HuH-7.5 (cell line): Measurements from ENCODE around the gene CDH13.

Source experiments
- DNase-seq: peaks from one replicate; pipeline ENCODE4 v3.0.0; 2011; ENCODE audit warnings: low spot score

Gene CDH13

GRCh38 chr16:83439412-83439811 is 812.6 kb downstream of the CDH13 start:
- DNase-seq, result no peak

GRCh38 chr16:83441517-83441916 is 814.7 kb downstream of the CDH13 start:
- DNase-seq, result no peak

- no peak for DNase-seq
Observed at GRCh38 chr16:83443972-83444371, 817.2 kb downstream of the CDH13 start.

- DNase-seq, result no peak
Observed at GRCh38 chr16:83447560-83447959, 820.8 kb downstream of the CDH13 start.

GRCh38 chr16:83449861-83450260 is 823.1 kb downstream of the CDH13 start:
- no peak for DNase-seq

- no peak for DNase-seq
Observed at GRCh38 chr16:83453977-83454376, 827.2 kb downstream of the CDH13 start.

GRCh38 chr16:83455716-83456115 is 828.9 kb downstream of the CDH13 start:
- no peak for DNase-seq

- DNase-seq, result no peak
Observed at GRCh38 chr16:83456934-83457333, 830.2 kb downstream of the CDH13 start.

GRCh38 chr16:83458612-83459011 is 831.8 kb downstream of the CDH13 start:
- no peak for DNase-seq

GRCh38 chr16:83464991-83465390 is 838.2 kb downstream of the CDH13 start:
- no peak for DNase-seq

- no peak for DNase-seq
Observed at GRCh38 chr16:83470416-83470815, 843.6 kb downstream of the CDH13 start.

GRCh38 chr16:83472776-83473501 is 846.2 kb downstream of the CDH13 start:
- no peak for DNase-seq

- no peak for DNase-seq
Observed at GRCh38 chr16:83473926-83474650, 847.3 kb downstream of the CDH13 start.

GRCh38 chr16:83475108-83475507 is 848.3 kb downstream of the CDH13 start:
- no peak for DNase-seq

- no peak for DNase-seq
Observed at GRCh38 chr16:83481589-83481988, 854.8 kb downstream of the CDH13 start.

GRCh38 chr16:83482545-83483162 is 855.9 kb downstream of the CDH13 start:
- no peak for DNase-seq

- no peak for DNase-seq
Observed at GRCh38 chr16:83490073-83490472, 863.3 kb downstream of the CDH13 start.

GRCh38 chr16:83494459-83494858 is 867.7 kb downstream of the CDH13 start:
- DNase-seq, result no peak

- no peak for DNase-seq
Observed at GRCh38 chr16:83501481-83501880, 874.7 kb downstream of the CDH13 start.

GRCh38 chr16:83508295-83508694 is 881.5 kb downstream of the CDH13 start:
- no peak for DNase-seq

- no peak for DNase-seq
Observed at GRCh38 chr16:83509316-83509715, 882.5 kb downstream of the CDH13 start.

GRCh38 chr16:83510906-83511305 is 884.1 kb downstream of the CDH13 start:
- DNase-seq, result no peak
